MM.1S (cell line): Measurements from ENCODE around the gene SH2B2.

Experiments used
- DNase-seq: peaks from one replicate; pipeline ENCODE4 v3.0.0-alpha.2; 2015
- H2AFZ ChIP-seq: fragments of 300-600 bp; sonication (generic); 2 replicates; pipeline ENCODE4 v1.6.0; 2016; ENCODE audit warnings: antibody characterized with exemption, low read length
- H3F3A ChIP-seq: fragments of 300-600 bp; sonication (generic); 2 replicates; pipeline ENCODE4 v1.6.1; 2016; ENCODE audit warnings: mild to moderate bottlenecking, antibody characterized with exemption, low read length, moderate library complexity, mixed read lengths; ENCODE audit not compliant: insufficient read depth
- H3K27ac ChIP-seq: fragments of 300-600 bp; sonication (generic); 2 replicates; pipeline ENCODE4 v1.5.1; 2016; ENCODE audit warnings: mild to moderate bottlenecking, low read length
- H3K27me3 ChIP-seq: fragments of 300-600 bp; sonication (generic); replicated peaks from 2 replicates; pipeline ENCODE4 v1.6.0; 2016; ENCODE audit warnings: low read length; ENCODE audit not compliant: insufficient read depth
- H3K36me3 ChIP-seq: fragments of 300-600 bp; sonication (generic); replicated peaks from 2 replicates; pipeline ENCODE4 v1.6.1; 2016; ENCODE audit warnings: mild to moderate bottlenecking, low read length, mixed read lengths; ENCODE audit not compliant: insufficient read depth
- H3K4me1 ChIP-seq: fragments of 300-600 bp; sonication (generic); 2 replicates; pipeline ENCODE4 v1.6.1; 2016; ENCODE audit warnings: low read length, mixed read lengths
- H3K4me2 ChIP-seq: fragments of 300-600 bp; sonication (generic); 2 replicates; pipeline ENCODE4 v1.6.0; 2016; ENCODE audit warnings: low read depth, low read length
- H3K4me3 ChIP-seq: fragments of 300-600 bp; sonication (generic); 2 replicates; pipeline ENCODE4 v1.5.1; 2016; ENCODE audit warnings: low read length, mixed read lengths
- H3K79me2 ChIP-seq: fragments of 300-600 bp; sonication (generic); 2 replicates; pipeline ENCODE4 v1.6.1; 2016; ENCODE audit warnings: mixed run types, low read length, mixed read lengths
- H3K9ac ChIP-seq: fragments of 300-600 bp; sonication (generic); 2 replicates; pipeline ENCODE4 v1.6.1; 2016; ENCODE audit warnings: low read length, mixed read lengths
- H3K9me2 ChIP-seq: fragments of 300-600 bp; sonication (generic); replicated peaks from 2 replicates; pipeline ENCODE4 v1.6.1; 2016; ENCODE audit warnings: mild to moderate bottlenecking, low read length, mixed read lengths; ENCODE audit not compliant: insufficient read depth
- H3K9me3 ChIP-seq: fragments of 300-600 bp; sonication (generic); replicated peaks from 2 replicates; pipeline ENCODE4 v1.6.1; 2016; ENCODE audit warnings: mild to moderate bottlenecking, low read length, mixed read lengths; ENCODE audit not compliant: insufficient read depth
- H4K20me1 ChIP-seq: fragments of 300-600 bp; sonication (generic); 2 replicates; pipeline ENCODE4 v1.6.1; 2016; ENCODE audit warnings: mild to moderate bottlenecking, low read length, moderate library complexity, mixed read lengths; ENCODE audit not compliant: insufficient read depth
- CTCF ChIP-seq: fragments of 300-600 bp; sonication (generic); IDR thresholded peaks from 2 replicates; pipeline ENCODE4 v1.5.1; 2016; ENCODE audit warnings: antibody characterized with exemption, low read length, mixed read lengths
- EZH2 ChIP-seq: fragments of 300-600 bp; sonication (generic); optimal IDR thresholded peaks from 2 replicates; pipeline ENCODE3; 2017; ENCODE audit warnings: low read depth, mild to moderate bottlenecking, antibody characterized with exemption, low read length, mixed read lengths
- EZH2phosphoT487 ChIP-seq: fragments of 300-600 bp; sonication (generic); IDR thresholded peaks from 2 replicates; pipeline ENCODE4 v1.6.1; 2018; ENCODE audit warnings: antibody characterized with exemption, low read length

Gene SH2B2

GRCh38 chr7:102294589-102294988 lies 7.9 kb downstream of the SH2B2 start:
- H3F3A ChIP-seq = peaks cover 28% of the 10 kb centered on the region
- peaks cover 92% of the 10 kb centered on the region for H3K79me2 ChIP-seq
- TF ChIP-seq EZH2 (no peak), EZH2phosphoT487 (no peak)
- peaks cover 41% of the 10 kb centered on the region for H3K4me1 ChIP-seq
- H4K20me1 ChIP-seq = no peaks in the 10 kb centered on the region
- DNase-seq = no peak
- no peak overlapping the region for H3K9ac ChIP-seq
- no peak overlapping the region for H3K4me3 ChIP-seq
- H2AFZ ChIP-seq = no peak overlapping the region
- H3K27me3 ChIP-seq = no peaks in the 10 kb centered on the region
- H3K9me3 ChIP-seq = no peaks in the 10 kb centered on the region
- no peak overlapping the region for H3K27ac ChIP-seq
- H3K4me2 ChIP-seq = no peak overlapping the region
- peaks cover 1% of the 10 kb centered on the region; the same call in 1 of the 2 replicates for H3K36me3 ChIP-seq
- H3K9me2 ChIP-seq = no peaks in the 10 kb centered on the region

- Histone ChIP-seq H3F3A (peaks cover 24% of the 10 kb centered on the region), H3K79me2 (peaks cover 96% of the 10 kb centered on the region), H3K27me3 (no peaks in the 10 kb centered on the region), H4K20me1 (no peaks in the 10 kb centered on the region), H3K9me3 (no peaks in the 10 kb centered on the region), H3K4me1 (peaks cover 36% of the 10 kb centered on the region), H3K9ac (no peak overlapping the region), H3K27ac (no peak overlapping the region), H3K9me2 (no peaks in the 10 kb centered on the region), H3K4me2 (no peak overlapping the region), H3K4me3 (no peak overlapping the region), H2AFZ (no peak overlapping the region), H3K36me3 (peaks cover 5% of the 10 kb centered on the region; the same call in 1 of the 2 replicates)
- TF ChIP-seq EZH2phosphoT487 (no peak), CTCF (no peak), EZH2 (no peak)
- no peak for DNase-seq
Measured at GRCh38 chr7:102295346-102296178, 8.9 kb downstream of the SH2B2 start.

- H4K20me1 ChIP-seq = no peaks in the 10 kb centered on the region
- H3K4me2 ChIP-seq = no peak overlapping the region
- no peaks in the 10 kb centered on the region for H3K9me2 ChIP-seq
- H3K27ac ChIP-seq = no peak overlapping the region
- peaks cover 19% of the 10 kb centered on the region for H3F3A ChIP-seq
- H3K9ac ChIP-seq = no peak overlapping the region
- H2AFZ ChIP-seq = no peak overlapping the region
- H3K9me3 ChIP-seq = no peaks in the 10 kb centered on the region
- peaks cover 96% of the 10 kb centered on the region for H3K79me2 ChIP-seq
- DNase-seq = no peak
- TF ChIP-seq EZH2phosphoT487 = no peak
- TF ChIP-seq EZH2 = no peak
- no peak for TF ChIP-seq CTCF
- H3K4me1 ChIP-seq = peaks cover 31% of the 10 kb centered on the region
- H3K27me3 ChIP-seq = no peaks in the 10 kb centered on the region
- no peak overlapping the region for H3K4me3 ChIP-seq
- peaks cover 5% of the 10 kb centered on the region; the same call in 1 of the 2 replicates for H3K36me3 ChIP-seq
Measured at GRCh38 chr7:102296179-102296438, 9.4 kb downstream of the SH2B2 start.

GRCh38 chr7:102296514-102296913 lies 9.8 kb downstream of the SH2B2 start:
- Histone ChIP-seq H3F3A (peaks cover 15% of the 10 kb centered on the region), H3K9ac (no peak overlapping the region), H3K4me2 (no peak overlapping the region), H3K9me2 (no peaks in the 10 kb centered on the region), H3K36me3 (peaks cover 5% of the 10 kb centered on the region; the same call in 1 of the 2 replicates), H3K27ac (no peak overlapping the region), H3K9me3 (no peaks in the 10 kb centered on the region), H3K27me3 (no peaks in the 10 kb centered on the region), H3K4me1 (peaks cover 27% of the 10 kb centered on the region), H4K20me1 (no peaks in the 10 kb centered on the region), H2AFZ (no peak overlapping the region), H3K79me2 (peaks cover 96% of the 10 kb centered on the region), H3K4me3 (no peak overlapping the region)
- no peak for TF ChIP-seq EZH2phosphoT487
- TF ChIP-seq CTCF = no peak
- no peak for TF ChIP-seq EZH2
- DNase-seq = no peak
